HG03354 (cell line): ENCODE data around the gene WNT3.
"Not testable (repeated sequence)": the region's sequence is repeated elsewhere in the genome, so short reads cannot be mapped to it uniquely, and the experiment has no call there.

Source experiments
- ATAC-seq: cut with Tn5 transposase; IDR thresholded peaks from one replicate; pipeline ENCODE4 v1.9.1; 2021; ENCODE audit warnings: mild to moderate bottlenecking; ENCODE audit not compliant: unreplicated experiment, poor library complexity, severe bottlenecking

The WNT3 gene

DNA sequence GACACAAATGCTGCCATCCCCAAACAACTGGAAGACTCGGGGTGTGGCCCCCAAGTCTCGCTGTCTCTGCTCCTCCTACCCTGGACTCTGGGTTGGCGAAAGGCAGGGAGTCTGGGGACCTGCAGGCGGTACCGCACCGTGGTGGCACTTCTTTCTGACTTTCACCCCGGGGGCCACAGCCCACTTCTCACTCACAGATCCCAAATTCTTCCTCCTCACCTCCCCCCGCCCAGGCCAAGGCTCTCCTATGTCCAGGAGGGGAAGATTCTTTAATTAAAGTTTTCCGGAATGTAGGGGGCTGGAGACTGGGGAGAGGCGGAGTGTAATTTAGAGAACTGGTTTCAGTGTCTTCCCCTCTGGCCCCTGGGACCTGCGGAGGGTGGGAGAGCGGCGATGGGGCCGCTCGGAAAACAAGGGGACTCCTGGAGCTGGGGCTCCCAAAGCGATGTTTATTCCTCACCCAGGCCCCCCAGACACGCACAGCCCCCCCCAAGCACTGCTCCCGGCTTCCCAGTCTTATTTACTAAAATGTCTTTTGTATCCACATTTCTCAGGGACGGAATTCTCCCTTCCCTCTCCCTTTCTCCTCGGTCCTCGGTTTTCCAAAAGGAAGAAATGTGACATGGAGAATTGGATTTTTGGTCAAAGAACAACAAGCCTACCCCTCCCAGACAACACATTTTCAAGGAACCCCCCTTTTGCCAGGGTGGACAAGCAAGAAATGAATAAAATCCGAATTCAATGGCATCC is 1.2 kb downstream of the WNT3 start:
- ATAC-seq = no peak

DNA sequence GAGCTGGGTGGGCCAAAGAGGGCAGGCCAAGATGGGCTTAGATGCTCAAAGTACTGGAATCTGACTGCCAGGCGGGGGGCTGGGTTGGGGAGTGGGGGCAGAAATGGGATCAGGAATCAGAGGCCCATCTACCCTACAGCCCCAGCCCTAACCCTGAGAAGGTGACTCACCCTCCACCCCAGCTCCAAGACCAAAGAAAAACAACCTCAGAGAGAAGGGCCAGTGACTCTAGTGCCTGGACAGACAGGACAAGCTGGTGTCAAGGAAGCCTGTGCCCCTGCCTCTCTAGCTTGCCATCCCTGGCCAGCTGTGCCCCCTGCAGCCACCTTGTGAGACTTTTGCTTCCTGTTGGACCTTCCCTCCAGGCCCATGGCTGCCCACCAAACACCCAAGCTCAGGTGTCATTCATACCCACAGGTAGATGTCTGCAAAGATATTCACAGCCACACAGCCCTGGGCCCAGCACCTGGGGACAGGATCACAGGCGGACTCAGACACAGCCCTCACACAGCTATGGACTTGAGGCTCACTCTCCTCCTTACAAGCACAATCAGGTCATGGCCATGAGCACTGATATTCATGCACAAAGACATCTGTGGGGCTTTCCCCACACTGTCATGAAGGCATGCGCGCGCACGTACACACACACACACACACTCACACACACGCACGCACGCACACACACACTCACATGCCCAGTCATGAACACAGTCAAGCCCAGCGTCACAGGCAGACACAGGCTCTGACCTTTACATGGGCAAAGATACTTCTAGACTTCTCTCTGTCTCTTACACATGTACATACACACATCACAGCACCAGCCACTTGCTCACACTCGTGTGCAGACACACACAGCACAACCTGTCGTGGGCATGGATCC is 2.8 kb downstream of the WNT3 start:
- no peak for ATAC-seq

DNA sequence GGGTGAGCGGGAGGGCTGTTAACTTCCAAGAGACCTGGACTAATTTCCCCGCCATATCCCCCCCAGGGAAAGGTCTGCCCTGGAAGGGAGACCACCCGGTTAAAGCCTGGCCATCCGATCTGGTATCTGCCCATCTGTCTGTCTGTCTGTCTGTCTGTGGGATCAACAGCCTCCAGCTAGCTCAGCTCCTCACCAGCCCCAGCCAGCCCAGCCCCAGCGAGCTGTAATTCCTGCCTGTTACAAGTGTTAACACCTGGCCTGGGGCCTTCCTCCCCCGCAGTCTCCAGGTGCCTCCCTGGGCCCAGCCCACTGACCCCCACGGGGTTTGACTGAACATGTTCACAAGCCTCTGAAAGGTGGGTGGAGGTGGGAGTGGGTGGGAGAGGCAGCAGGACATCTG is 4.0 kb downstream of the WNT3 start:
- ATAC-seq = no peak

DNA sequence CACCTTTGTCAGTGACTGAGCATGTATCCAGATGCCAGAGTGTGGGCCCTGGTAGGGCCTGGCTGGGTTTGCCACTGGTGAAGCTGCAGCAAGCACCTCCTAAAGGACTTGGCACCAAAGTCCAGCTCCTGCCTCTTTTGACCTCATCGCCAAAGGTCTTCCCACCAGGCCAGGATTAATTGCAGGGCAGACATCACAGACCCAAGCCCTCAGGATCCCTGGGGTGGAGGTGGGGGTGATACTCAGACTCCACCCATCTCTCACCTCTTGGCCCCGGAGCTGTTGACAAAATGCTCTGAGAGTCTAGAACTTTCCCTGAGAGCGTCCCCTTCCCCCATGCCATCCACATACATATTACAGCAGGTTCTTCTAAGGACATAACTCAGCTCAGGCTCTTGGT is 4.6 kb downstream of the WNT3 start:
- no peak for ATAC-seq

DNA sequence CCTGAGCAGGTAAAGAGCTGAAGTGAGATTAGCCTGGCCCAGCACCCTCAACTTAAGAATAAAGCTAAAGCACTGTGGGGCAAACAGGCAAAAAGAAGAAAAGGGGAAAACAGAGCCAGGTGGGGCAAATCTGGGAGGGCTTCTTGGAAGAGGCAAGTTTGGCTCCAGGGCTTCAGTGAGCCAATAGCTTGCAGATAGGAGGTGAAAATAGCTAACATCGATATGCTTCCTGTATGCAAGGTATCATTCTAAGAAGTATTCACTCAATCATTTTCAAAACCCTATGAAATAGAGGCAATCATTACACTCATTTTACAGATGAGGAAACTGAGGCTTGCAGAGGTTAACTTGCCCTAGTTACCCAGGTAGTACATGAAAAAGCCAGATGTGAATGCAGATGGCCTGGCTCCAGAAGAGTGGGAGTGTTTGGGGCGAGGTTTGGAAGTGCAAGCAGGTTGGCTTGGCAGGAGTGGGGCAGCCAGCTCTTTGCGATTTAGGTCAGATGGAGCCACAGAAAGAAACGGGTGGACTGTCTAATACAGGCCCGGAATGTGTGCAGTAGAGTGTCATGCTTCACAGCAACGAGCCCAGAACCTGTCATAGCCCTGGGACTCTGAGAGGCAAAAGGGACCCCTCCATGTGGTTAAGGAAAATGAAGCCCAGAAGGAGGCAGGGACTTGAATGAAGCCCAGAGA is 5.7 kb downstream of the WNT3 start:
- no peak for ATAC-seq

DNA sequence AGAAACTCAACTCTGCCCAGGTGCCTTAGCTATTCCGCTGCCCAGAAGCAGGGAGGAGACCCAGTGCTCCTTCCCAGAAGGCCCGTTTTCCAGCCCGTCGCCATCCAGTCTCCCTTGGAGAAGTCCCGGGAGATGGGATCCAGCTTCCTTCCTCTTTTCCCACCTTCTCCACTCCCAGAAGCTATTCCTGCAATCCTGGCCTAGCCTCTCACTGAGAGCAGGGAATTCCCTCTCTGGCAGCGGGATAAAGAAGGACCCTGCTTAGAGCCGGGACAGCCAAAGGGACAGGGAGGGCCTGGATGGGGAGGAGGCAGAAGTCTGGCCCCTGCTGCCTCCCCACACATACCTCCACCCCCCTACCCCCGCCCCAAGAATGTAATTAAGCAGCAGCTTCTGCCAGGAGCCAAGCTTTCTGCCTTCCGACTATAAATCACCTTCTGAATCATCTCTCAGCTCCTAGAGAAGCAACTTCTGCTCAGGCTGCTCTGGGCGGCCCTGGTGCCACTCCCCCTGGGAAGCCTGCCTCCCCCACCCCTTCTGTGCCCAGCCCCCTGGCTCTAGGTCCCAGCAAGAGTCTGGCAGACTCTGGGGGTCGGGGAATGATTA is 6.4 kb downstream of the WNT3 start:
- no peak for ATAC-seq

DNA sequence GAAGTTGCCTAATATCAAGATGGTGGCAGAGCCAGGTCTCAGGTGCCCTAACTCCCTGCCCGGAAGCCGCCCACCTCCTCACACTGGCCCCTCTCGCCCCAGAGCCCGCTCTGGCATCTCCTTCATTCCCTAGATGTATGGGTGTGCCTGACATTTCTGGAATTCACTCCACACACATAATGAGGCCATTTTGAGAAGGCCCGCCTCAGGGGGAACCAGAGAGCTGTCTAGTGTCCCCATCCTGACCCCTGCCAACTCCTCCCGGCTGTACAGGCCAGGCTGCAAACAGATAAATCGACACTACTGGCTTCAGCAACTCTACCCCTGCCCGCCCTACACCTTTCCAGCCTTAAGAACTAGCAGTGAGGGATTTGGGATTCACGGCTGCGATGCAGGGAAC is 7.7 kb downstream of the WNT3 start:
- no peak for ATAC-seq

DNA sequence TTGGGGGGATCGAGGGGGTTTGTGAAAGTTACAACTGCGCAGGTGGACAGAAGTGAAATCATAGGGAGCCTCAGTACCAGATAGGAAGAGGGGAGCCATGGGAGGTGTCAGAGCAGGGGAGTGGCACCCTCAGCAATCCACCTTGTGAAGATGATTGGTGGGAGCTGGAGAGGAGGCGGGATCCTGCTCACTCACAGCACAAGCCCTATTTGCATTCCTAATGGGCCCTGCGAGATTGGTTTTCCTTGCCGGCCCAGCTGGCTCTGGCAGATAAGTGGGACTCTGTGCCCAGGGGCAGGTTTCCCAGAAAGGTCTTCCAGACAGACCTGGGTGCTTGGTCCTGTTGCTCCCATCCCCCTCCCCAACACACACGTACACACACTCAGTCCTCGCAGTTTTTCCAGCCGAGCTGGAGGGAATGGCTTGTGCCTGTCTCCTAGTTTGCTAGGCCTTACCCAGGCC is 9.4 kb downstream of the WNT3 start:
- ATAC-seq = no peak

DNA sequence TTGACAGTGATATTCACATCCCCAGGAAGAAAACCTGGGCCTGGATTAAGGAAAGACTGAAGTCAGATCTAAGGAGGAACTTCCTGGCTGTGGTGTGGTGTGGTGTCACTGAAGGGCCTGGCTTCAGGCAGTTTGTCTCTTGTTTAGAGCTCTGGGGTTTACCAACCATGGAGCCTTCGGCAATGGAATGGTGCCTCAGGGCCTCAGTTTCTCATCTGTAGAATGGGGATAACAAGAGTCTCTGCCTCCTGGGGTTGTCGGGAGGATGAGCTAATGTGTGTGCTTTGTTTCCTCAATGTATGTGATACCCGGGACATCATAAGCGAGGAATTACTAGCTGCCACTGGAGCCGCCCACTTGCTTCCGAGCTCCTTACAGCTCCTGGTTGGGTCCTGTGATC is 12.7 kb downstream of the WNT3 start:
- ATAC-seq = no peak

DNA sequence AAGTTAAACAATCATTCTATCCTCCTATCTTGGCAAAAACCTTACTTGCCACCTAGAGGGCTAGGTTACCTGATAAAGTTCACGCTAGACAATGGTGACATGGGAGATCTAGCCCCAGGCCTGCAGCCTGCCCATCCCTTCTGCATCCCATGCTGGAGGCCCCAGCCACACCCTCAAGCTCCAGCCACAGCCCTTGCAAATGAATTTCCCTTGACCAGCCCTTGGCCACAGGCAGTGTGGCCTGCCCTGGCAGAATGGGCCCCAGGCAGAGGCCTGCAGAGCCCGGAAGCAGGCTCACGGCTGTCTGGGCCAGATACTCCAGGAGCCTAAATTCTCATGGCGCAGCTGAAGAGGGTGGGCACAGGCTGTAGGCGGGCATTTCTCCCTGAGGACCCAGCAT is 14.9 kb downstream of the WNT3 start:
- no peak for ATAC-seq

DNA sequence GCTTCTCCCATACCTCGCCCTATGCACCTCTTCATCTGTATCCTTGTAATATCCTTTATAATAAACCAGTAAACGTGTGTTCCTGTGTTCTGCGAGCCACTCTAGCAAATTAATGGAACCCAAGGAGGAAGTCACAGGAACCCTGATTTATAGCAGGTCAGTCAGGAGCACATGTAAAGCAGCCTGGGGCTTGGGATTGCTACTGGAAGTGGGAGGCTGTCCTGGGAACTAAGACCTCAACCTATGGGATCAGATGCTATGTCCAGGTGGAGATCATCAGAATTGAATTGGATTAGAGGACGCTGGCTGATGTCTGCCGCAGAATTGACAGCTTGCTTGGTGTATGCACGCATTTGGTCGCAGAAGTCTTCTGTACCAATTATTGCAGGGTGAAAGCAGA is 15.7 kb downstream of the WNT3 start:
- no peak for ATAC-seq

DNA sequence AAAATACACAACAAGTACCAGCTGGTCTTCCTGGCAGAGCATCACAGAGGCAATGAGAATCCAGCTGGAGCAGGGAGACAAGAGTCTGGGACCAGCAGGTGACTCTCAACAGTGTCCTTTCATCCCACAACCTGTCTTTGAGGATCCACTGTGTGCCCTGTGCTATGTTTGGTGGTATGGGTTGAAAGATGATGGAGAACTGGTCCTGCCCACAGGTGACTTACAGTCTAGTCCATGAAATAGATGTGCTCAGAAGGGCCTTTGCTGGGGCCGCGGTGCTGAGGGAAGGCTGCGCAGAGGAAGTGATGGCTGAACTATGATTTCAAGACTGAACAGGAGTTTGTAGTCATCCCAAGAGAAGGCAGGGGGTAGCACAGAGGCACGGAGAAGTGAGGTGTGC is 17.9 kb downstream of the WNT3 start:
- no peak for ATAC-seq

DNA sequence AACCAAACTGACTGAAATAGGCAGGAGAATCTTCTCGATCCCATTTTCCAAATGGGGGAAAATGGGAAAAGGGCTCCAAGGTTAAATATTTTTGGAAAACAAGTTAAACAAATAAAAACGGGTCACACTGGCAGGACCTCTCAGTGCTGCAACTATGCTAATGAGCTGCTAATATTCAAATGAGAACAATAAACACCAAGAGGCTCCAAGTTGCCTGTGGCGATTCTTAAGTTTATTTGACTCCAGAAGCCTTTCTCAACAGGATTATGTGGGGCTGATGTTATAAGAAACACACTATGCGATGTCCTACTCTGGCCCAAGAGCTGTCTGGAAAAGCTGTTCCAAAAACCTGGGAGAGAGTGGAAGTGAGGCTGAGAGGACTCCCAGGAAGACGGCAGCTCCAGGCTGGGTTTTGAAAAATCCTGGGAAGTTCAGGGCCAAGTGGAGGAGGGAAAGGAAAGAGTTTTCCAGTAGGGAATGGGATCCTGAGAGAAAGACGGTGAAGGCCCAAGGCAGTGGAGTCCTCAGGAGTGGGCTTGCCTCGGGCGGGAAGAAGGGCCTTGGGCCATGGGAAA is 21.4 kb downstream of the WNT3 start:
- no peak for ATAC-seq

DNA sequence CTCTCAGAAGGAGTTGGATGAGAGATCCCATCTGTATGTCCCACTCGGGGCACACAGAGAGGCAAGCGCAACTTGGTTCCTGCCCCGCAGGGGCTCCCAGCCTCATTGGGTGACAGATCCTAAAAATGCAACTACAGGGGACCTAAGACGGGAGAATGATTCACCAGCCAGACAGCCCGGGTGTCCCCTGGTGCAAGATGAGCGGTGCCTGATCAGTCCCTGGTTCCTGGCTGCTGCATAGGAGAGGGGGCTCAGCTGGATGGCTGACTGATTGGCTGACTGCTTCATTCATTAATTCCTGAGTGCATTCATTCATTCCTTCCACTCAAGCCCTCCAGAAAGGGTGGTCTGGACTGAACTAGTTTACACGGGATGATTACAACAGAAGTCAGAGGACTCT is 22.0 kb downstream of the WNT3 start:
- no peak for ATAC-seq

DNA sequence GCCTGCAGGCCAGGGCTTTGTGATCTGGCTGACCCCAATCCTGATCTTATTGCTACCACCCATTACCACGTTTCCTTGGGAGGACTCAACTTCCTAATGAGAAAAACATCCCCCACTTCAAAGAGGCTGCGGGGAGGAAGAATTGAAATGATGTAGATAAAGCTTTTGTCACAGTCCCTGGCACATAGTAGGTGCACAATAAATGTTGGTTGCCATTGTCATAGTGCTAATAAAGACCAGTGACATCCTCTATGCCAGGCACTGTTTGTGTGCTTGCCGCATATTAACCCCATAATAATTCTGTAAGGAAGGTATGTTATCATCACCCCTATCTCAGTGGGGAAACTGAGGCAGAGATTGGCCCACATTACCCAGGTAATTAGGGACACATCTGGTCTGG is 22.4 kb downstream of the WNT3 start:
- ATAC-seq = no peak

DNA sequence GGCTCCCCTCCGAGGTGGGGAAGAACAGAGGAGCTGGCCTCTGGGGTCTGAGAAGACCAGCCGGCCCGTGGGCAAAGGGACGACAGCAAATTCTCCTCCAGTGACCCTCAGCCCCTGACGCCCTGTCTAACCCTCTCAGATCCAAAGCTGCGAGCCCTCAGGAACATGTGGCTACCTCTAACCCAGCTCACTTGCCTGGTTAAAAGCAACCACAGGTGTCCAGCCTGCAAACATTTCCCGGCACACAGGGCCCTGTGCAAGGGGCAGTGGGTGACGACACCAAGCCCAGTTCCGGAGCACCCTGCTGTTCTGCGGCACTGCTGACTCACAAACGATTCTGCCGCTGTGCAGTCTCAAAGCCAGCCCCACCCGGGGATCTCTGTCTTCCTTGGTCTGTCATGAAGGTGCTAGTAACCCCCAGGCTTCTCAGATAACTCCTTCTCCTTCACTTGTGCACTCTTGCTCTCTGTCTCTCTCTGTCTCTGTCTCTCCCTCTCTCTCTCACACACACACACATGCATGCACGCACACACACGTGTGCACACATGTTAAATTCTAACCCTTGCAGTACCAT is 23.0 kb downstream of the WNT3 start:
- ATAC-seq = no peak

DNA sequence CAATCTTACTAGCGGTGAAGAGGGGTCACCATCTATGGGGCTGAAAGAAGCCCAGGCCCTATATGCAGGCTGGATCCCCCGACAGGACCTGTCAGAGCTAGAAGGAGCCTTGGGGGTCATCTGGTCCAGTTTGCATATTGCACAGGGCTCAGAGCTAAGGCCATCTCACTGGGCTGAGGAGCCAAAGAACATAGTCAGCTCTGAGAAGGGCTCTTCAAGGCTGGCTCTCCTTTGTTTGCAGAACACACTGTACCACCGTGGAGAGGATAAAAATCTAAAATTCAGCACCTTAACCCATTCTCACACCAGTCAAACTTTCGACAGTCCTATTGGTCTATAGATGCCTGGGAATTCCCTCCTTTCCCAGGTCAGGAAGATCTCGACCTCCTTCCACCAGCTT is 24.2 kb downstream of the WNT3 start:
- ATAC-seq = no peak

DNA sequence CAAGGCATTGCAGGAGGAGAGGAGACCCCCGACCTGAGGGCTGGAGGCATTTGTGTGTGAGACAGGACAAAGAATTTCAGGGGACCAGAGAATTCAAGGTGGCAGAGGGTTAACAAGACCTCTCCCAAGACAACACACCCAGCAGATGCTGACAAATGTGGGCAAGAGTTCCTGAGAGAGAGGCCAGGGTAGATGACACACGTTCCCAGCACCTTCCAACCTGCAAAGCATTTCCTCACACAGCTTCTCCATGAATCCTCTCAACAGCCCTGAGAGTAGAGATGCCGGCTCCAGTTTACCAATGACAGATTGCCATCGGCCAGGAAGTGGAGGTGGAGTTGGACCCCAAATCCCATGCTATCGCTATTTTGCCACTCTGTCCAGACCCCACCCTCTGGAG is 25.0 kb downstream of the WNT3 start:
- no peak for ATAC-seq

DNA sequence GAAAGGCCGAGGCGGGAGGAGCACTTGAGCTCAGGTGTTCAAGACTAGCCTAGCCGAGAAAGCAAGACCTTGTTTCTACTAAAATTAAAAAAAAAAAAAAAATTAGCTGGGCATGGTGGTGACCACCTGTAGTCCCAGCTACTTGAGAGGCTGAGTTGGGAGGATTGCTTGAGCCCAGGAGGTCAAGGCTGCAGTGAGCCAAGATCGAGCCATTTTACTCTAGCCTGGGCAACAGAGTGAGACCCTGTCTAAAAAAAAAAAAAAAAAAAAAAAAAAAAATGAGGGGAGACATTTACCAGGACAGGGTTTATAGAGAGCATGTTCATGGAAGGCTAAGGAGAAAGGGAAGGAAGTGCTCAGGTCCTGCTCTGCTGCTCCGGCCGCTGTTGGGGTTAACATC is 25.5 kb downstream of the WNT3 start:
- not testable (repeated sequence) for ATAC-seq

DNA sequence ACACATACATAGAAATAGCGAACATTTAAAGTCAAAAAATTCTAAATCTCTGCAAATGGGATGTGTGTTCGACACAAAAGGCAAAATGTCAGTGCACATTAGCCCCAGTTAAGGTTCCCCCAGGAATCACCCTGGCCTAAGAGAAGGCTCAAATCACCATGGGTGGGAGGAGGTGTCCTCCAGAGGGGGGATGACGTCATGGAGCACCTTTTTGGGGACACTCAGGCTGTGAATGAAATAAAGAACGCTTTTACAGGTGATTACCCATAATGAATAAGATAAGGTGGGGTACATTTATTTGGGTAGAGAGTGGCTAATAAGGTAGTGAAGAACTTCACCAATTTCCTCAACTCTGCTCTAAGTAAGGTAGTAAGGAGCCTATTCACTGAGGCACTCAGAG is 26.4 kb downstream of the WNT3 start:
- no peak for ATAC-seq
